ENCODE results near the gene PGS1.

The PGS1 gene

DNA sequence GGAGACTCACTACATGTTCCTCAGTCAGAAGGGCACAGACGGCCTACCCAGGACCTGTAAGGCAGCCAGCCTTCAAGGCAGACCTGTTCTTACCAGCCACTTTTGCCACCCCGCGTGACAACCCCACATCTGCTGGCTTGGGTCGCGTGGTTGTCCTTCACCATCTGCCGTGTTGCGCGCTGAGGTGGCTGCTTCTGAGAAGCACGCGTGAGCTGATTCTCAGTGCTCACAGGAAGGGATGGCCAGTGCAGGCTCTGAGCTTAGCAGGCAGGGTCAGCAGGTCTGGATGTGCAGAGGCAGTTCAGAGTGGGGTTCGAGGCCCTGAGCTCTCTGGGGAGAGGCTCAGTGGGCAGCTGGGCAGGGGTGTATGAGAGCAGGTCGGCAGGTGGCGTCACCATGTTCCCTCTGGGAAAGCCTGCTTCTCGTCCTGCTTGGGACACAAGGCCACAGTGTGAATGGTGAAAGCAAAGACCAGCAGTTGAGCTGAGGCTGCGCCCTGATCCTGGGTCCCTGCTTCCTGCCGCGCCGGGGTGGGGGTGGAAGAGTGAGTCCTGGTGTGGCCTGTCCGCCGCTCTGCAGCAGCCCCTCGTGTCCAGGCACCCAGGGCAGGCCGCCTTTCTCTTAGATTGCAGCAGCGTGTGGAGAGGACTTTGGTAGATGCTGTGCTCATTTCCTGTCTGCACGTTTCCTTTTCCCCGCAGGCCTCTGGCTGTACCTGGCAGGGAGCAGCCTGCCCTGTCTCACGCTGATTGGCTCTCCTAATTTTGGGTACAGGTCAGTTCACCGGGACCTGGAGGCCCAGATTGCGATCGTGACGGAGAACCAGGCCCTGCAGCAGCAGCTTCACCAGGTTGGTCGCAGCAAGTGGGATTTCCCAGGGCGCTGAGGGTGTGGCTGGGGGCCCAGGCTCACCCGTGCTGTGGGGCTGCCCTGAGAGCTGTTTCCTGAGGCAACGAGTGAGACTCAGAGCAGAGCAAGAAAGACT, 36.0 kb downstream of the PGS1 start:
- Mint-ChIP-seq H3K27me3 (no peaks in the 10 kb centered on the region), H3K9me3 (no peaks in the 10 kb centered on the region), H3K27ac (peak overlapping the region; percentile 83), H3K36me3 (ENCODE audit: low read depth) (peaks cover 41% of the 10 kb centered on the region), H3K4me1 (ENCODE audit: low read depth) (peaks cover 52% of the 10 kb centered on the region), H3K4me3 (peak overlapping the region; percentile 44)

DNA sequence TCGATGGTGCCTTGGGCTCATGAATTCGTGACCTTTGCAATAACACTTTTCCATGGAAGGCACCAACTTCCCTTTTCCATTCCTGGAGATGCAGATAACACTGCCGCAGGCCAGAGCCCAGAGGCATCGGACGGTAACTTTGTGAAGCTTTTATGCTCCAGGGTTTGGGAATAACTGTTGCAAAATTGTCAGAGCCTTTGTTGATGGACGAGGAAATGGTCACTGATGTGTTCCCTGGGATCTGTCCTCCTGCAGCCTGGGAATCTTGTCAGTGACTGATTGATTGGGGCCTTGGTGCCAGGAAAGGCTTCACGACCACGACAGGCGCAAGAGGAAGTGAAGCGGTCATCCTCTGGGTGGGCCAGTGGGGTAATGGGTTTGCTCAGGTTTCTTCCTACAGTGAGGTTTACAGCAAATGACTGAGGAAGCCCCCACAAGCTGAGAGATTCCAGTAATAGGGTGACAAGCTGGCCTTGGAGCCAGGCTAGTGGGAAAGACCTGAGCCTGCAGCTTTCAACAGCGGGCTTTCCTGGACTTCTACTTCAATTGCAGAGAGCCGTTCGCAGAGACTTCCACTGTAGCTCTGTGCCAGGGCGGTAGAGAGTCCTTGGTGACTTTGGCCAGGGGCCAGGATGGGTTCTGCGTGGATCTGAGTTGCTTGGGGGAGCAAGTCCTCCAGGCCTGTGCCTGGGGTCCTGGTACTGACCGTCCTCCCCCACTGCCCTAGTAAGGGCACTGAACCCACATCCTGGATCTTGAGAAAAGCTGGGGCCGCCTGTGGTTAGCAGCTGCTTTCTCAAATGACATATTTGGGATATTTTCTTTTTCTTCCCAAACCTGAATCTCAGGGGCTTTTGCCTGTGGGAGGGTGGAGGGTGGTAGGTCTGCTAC, 37.6 kb downstream of the PGS1 start:
- Mint-ChIP-seq H3K27me3 (no peaks in the 10 kb centered on the region), H3K27ac (no peak overlapping the region), H3K4me3 (no peak overlapping the region), H3K9me3 (no peaks in the 10 kb centered on the region), H3K36me3 (ENCODE audit: low read depth) (peaks cover 44% of the 10 kb centered on the region), H3K4me1 (ENCODE audit: low read depth) (peaks cover 54% of the 10 kb centered on the region)

DNA sequence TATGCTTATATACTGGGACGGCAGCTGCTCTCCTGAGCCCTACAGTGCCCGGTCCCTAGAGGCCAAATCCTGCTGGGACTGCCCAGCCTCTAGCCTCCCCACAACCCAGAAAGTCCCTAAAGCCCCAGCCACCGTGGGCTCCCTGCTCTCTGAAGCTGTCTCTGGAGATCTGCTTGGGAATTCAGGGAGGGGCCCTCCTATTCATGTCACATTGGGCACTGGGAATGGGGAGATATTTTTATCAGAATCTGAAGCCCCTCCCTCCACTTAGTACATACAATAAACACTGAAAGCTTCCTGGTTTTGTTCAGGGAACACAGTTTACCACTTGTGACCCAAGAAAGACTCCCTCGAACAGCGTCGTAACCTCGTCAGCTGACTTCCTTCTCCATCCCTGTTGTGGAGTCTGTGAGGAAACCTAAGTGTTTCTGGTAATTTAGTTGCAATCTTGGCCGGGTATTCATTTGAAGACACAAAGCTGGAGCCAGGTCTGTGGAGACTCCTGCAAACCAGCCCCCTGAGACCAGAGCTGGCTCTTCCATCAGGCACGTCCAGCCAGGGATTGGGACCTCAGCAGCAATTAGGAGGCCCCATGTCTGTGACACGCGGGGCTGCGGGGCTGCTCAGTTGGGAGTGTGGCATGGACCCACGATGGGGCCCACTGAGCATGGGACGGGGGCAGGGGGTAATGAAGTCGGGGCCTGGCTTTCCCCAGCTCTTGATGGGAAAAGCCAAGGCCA, 38.5 kb downstream of the PGS1 start:
- Mint-ChIP-seq H3K4me3 (no peak overlapping the region), H3K27me3 (no peaks in the 10 kb centered on the region), H3K27ac (peak overlapping the region; percentile 79), H3K36me3 (ENCODE audit: low read depth) (peaks cover 51% of the 10 kb centered on the region), H3K4me1 (ENCODE audit: low read depth) (peaks cover 56% of the 10 kb centered on the region), H3K9me3 (no peaks in the 10 kb centered on the region)

DNA sequence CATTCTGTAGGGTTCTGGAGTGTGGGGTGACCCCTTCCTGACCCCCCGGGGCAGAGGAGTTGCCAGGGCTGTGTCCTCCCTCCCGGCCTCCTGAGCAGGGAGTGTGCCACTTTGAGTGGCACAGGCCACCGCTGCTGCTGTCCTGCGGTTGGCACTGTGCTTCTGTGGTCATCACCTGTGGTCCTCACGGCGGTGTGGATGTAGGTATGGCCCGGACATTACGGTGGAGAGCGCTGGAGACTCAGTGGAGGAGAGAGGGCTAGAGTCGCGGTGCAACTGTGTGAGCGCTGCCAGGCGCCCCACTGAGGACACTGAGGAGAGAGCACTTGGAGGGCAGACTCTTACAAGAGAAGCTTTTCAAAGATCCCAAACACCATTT, 39.1 kb downstream of the PGS1 start:
- Mint-ChIP-seq H3K4me1 (ENCODE audit: low read depth) (peaks cover 56% of the 10 kb centered on the region), H3K27ac (no peak overlapping the region), H3K9me3 (no peaks in the 10 kb centered on the region), H3K36me3 (ENCODE audit: low read depth) (peaks cover 51% of the 10 kb centered on the region), H3K4me3 (no peak overlapping the region), H3K27me3 (no peaks in the 10 kb centered on the region)

DNA sequence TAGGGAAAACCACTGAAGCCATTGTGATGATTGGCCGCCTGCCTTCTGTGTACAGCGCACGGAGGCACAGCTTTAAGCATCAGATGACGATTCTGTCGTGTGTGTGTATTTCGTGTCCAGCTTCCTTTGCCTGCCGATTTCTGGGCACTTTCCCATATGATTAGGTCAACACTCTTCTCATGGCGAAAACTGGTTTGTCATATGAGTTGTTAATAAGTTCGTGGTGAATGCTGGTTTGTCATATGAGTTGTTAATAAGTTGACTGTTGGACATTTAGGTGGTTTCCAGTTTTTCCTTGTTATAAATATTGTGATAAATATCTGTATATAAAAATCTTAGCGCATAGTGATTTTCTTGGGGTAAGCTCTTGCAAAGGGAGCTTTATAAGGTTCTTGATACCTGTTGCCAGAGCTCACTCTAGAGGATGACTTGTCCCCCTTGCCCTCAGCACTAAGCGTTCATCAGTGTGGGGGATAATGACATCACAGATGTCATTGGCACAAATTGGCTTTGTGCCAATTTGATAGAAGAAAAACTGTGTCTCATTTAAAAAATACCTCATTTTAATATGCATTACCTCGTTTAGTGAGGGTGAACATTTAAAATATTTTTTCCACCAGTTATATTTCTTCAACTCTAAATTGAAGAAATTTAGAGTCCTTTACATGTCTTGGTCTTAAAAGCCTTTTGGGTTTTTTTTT, 40.0 kb downstream of the PGS1 start:
- H3K9me3 Mint-ChIP-seq: no peaks in the 10 kb centered on the region
- H3K4me1 Mint-ChIP-seq (ENCODE audit: low read depth): peaks cover 47% of the 10 kb centered on the region
- H3K4me3 Mint-ChIP-seq: no peak overlapping the region
- H3K27me3 Mint-ChIP-seq: no peaks in the 10 kb centered on the region
- H3K27ac Mint-ChIP-seq: no peak overlapping the region
- H3K36me3 Mint-ChIP-seq (ENCODE audit: low read depth): peaks cover 54% of the 10 kb centered on the region

DNA sequence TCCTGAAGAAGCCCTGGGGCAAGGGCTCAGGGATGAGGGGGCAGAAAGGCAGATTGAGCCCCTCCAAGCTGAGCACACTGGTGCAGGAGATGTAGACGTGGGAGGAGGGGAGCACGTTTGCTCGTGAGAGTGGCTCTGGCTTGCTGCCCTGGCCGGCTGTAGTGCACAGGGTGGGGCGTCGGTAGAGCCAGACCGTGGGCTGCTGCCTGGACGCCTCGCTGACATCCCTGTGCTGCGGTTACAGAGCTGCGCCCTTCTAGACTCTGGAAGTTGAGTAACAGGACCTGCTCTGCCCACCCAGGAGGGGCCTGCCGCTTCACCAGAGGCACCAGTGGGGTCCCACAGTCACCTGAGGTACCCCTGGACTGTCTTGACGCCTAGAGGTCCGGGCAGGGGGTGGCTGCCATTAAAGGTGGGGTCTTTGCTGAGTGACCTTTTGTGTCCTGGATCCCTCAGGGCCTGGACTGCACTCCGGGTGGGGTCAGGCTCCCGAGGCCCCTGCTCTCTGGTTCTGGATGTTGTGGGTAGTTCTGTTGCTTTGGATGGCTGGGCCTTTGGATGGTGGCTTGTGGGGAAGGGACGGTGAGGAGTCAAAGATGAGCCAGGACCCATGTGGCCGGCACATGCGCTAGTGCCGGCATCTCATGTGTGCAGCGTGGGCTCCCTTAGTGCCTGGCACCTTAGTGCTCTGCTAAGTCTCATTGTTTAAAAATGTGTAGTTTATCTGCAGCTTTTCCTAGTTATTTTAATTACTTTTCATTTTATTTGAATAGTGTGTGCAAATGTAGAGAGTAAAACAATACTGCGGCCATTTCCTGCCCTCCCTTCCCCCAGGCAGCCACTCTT, 41.7 kb downstream of the PGS1 start:
- Mint-ChIP-seq H3K4me1 (ENCODE audit: low read depth) (peaks cover 29% of the 10 kb centered on the region), H3K4me3 (no peak overlapping the region), H3K27ac (no peak overlapping the region), H3K27me3 (no peaks in the 10 kb centered on the region), H3K9me3 (no peaks in the 10 kb centered on the region), H3K36me3 (ENCODE audit: low read depth) (peaks cover 54% of the 10 kb centered on the region)

DNA sequence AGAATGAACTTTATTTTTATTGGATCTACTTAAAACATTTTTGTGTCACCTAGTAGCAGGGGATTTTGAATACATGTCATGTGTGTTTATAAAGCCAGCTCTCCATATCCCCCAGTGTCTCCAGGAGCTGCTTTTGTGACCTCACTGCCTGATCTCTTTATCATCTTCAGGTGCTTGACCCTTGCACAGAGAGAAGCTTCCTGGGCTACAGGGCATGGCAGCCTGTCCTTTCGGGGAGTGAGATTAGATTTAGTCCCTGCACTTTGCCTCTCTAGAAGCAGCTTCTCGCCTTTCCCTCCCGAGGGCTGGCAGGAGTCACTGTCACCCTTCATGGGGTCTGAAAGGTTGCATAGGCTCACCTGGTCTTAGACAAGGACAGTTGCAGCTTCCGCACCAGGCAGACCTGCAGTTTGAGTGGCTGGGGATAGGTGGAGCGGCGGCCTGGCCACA, 42.7 kb downstream of the PGS1 start:
- H3K4me3 Mint-ChIP-seq: no peak overlapping the region
- H3K4me1 Mint-ChIP-seq (ENCODE audit: low read depth): peaks cover 24% of the 10 kb centered on the region
- H3K27me3 Mint-ChIP-seq: no peaks in the 10 kb centered on the region
- H3K36me3 Mint-ChIP-seq (ENCODE audit: low read depth): peaks cover 47% of the 10 kb centered on the region
- no peaks in the 10 kb centered on the region for H3K9me3 Mint-ChIP-seq
- H3K27ac Mint-ChIP-seq: no peak overlapping the region

DNA sequence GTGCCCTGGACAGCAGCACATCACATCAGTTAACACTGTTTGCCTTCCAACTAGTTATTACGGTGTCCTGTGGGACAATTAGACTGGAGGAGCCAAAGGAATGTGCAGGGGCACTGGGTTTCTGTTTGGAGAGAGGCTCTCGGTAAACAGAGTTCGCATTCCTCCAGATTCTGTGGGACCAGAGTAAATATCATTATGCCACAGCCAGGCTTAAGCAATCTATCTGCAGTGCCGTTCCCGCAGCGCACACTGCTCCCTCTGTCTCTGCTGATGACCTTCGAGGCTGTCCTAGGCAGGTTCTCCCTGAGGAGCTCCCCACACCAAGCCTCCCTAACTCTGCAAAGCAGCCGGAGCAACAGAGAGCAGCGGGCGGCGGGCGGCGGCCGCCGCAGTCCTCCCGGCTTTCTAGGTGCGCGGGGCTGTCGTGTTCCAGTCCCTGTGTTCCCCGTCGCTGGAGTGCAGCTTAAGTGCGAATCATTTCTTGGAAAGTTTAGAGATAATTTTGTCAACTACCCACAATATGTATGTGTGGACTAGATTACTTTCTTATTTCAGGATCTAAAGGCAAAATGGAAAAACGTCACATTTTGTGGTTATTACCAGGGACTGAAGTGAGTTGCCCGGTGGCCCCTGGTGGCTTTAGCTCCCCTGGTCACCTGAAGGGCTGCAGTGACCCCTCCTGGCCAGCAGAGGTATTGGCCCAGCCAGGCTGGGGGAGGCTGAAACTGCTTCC, 43.3 kb downstream of the PGS1 start:
- peaks cover 22% of the 10 kb centered on the region for H3K4me1 Mint-ChIP-seq (ENCODE audit: low read depth)
- H3K27ac Mint-ChIP-seq: peak overlapping the region; percentile 52
- H3K27me3 Mint-ChIP-seq: no peaks in the 10 kb centered on the region
- H3K9me3 Mint-ChIP-seq: no peaks in the 10 kb centered on the region
- no peak overlapping the region for H3K4me3 Mint-ChIP-seq
- H3K36me3 Mint-ChIP-seq (ENCODE audit: low read depth): peaks cover 45% of the 10 kb centered on the region

DNA sequence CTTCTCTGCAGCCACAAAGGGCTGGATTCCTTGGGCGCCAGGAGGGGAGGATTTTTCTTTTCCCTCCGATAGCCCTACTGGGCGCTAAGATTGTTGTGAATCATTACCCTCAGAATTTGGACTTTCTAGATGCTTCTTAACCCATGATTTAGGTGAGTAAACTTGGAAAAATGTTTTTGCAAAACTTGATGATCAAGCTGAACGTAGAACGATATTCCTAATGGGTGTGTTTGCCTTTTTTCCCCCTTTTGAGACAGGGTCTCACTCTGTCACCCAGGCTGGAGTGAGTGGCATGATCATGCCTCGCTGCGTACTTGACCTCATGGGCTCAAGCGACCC, 43.8 kb downstream of the PGS1 start:
- peak overlapping the region; percentile 52 for H3K27ac Mint-ChIP-seq
- peaks cover 45% of the 10 kb centered on the region for H3K36me3 Mint-ChIP-seq (ENCODE audit: low read depth)
- no peaks in the 10 kb centered on the region for H3K27me3 Mint-ChIP-seq
- peaks cover 17% of the 10 kb centered on the region for H3K4me1 Mint-ChIP-seq (ENCODE audit: low read depth)
- H3K9me3 Mint-ChIP-seq: no peaks in the 10 kb centered on the region
- no peak overlapping the region for H3K4me3 Mint-ChIP-seq

DNA sequence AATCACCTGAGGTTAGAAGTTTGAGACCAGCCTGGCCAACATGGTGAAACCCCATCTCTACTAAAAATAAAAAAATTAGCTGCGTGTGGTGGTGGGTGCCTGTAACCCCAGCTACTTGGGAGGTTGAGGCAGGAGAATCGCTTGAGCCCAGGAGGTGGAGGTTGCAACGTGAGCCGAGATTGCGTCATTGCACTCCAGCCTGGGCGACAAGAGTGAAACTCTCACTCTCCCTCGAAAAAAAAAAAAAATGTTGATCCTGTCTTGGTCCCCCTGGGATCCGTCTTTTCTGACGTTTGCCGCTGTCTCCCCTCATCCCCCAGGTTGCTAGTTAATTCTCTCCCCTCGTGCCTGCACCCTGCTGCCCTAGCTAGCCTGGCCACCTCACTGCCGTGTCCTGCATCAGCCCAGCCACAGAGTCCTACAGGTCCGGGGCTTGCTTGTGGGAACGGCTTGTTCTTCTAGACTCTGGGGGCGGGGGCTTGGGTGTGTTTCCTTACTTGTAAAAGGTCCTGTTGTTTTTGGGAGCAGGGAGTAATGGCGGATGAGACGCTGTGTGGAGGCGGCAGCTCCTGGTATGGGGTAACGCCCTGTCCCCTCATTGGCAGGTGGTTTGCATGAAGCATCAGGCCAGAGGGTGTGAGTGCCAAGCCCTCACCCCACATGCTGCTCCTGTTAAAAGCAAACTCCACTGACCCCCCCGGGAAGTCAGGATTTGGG, 44.6 kb downstream of the PGS1 start:
- Mint-ChIP-seq H3K36me3 (ENCODE audit: low read depth) (peaks cover 42% of the 10 kb centered on the region), H3K9me3 (no peaks in the 10 kb centered on the region), H3K27me3 (no peaks in the 10 kb centered on the region), H3K4me3 (no peak overlapping the region), H3K4me1 (ENCODE audit: low read depth) (peaks cover 16% of the 10 kb centered on the region), H3K27ac (peak overlapping the region; percentile 55)

DNA sequence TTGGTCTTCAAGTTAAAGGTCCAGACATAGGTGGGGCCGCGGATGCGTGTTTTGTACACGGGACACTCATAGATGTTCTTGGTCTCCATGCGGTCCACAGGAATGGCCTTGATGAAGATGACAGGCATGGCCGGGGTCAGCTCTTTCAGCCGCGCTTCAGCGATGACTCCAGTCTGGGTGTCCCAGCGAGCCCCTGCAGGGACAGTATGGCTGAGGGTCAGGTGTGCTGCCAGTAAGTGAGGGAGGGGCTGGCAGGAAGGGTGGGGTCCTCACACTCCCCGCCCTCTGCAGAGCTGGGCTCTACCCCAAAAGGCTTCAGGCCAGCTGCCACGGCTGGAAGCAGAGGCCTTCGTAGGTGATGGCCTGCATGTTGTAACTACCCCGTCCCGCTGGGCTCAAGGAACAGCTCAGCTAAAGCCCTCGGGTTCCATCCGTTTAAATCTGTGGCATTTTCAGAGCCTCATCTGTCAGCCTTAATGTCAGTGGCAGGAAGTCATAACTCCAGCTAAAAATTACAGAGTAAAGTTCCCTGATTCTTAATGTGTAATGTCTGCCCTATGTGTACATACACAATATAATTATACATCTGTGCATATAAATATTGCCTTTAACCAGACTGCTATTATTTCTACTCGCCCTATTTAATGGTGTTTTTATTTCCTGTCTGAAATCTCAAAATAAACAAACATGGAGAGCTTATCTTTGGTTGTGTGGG, 45.7 kb downstream of the PGS1 start:
- peaks cover 38% of the 10 kb centered on the region for H3K36me3 Mint-ChIP-seq (ENCODE audit: low read depth)
- H3K27me3 Mint-ChIP-seq: no peaks in the 10 kb centered on the region
- H3K9me3 Mint-ChIP-seq: no peaks in the 10 kb centered on the region
- H3K27ac Mint-ChIP-seq: no peak overlapping the region
- H3K4me1 Mint-ChIP-seq (ENCODE audit: low read depth): peaks cover 16% of the 10 kb centered on the region
- no peak overlapping the region for H3K4me3 Mint-ChIP-seq

DNA sequence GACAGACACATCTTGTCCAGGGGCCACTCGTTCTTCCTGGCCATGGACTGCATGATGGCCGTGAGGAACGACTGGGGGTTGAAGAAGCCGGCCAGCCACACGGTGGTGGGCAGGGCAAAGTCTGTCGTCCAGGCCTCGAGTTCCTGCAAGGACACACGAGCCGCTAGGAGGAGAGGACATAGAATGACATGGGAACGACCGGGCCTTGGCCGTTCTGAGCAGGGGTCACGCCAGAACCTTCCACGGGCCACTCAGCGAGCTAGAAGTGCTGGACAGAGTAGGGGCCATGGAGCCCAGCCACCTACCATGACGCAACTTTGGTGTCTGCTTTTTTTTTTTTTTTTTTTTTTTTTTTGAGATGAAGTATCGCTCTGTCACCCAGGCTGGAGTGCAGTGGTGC, 47.0 kb downstream of the PGS1 start:
- peaks cover 16% of the 10 kb centered on the region for H3K4me1 Mint-ChIP-seq (ENCODE audit: low read depth)
- peaks cover 39% of the 10 kb centered on the region for H3K36me3 Mint-ChIP-seq (ENCODE audit: low read depth)
- H3K27me3 Mint-ChIP-seq: no peaks in the 10 kb centered on the region
- no peaks in the 10 kb centered on the region for H3K9me3 Mint-ChIP-seq
- H3K27ac Mint-ChIP-seq: no peak overlapping the region
- H3K4me3 Mint-ChIP-seq: no peak overlapping the region

Data from stimulated activated naive CD8-positive, alpha-beta T cell treated with anti-CD3 and anti-CD28 coated beads, Interleukin-15, Interleukin-2, amounts not matched to agents 100 ng/mL and 50 ng/mL, for 24 hours (primary cell).